ENCODE data around the gene PXK.

PXK gene

DNA sequence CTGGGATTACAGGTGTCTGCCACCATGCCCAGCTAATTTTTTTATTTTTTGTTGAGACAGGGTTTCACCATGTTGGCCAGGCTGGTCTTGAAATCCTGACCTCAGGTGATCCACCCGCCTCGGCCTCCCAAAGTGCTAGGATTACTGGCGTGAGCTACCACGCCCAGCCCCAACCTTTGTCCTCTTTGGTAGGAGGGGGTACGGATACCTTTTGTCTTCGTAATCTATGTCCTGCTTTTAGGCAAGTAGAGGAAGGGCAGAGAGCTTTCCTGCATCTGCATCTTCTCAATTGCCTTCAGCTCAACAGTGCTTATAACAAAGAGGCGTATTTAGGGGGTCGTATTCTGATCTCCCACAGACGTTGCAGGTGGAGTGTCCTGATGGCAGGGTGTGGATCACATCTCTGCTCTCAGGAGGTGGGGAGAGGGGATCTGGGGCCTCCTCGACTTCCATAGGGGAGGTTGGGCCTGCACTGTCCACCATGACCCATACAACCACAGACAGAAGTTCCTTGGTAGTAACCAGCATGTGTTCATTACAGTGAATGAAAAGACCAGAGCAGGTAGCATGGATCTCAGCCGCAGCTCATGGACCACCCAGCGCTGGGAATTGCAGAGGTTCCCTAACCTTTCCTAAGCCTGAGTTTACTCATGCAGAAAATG lies 137.8 kb downstream of the PXK start:
- Mint-ChIP-seq H3K4me1 (peaks cover 17% of the 10 kb centered on the region), H3K9me3 (no peaks in the 10 kb centered on the region), H3K27ac (no peak overlapping the region), H3K4me3 (no peak overlapping the region), H3K27me3 (no peaks in the 10 kb centered on the region), H3K36me3 (no peaks in the 10 kb centered on the region)
- ATAC-seq (ENCODE audit: low read depth), result no peak
- no peak for DNase-seq (ENCODE audit: low spot score in 2 of 2)

DNA sequence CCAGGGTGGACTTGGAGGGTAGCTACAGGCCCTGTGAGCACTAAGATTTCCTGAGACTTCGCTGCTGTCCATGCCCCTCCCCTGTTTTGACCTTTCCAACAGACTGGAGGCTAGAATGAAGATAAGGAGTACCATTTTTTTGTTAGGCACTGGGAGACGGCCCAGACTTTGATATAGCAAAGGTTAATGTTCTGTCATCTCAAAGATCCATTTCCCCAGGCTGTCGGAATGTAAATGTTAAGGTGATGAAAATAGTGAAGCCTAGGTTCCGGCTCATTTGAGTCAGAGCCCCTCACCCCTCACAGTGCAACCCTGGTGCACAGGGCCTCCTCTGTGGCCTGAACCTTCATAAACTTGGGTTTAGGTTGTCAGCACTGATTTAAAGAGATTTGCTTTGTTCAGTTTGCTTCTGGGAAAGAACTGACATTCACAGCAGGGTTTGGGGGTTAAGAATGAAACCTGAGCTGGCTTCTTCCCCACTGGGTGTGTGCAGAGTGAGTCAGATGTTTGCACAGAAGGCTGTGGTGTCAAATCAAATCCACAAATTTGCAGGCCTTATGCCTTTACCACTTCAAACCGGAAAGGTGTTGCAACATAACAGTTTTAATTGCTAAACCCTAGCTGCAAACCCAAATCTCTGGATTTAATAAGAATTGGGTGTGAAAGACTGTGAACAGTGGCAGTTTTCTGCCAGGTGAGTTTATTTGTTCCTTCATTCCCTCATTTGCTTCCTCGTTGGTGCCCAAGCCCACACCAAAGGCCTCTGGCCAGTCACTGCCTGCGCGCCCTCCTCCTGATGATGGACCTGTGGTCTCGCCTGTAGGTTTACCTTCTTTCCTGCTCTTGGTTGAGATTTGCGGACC lies 138.6 kb downstream of the PXK start:
- Mint-ChIP-seq H3K27me3 (no peaks in the 10 kb centered on the region), H3K9me3 (no peaks in the 10 kb centered on the region), H3K4me1 (peaks cover 17% of the 10 kb centered on the region), H3K27ac (no peak overlapping the region), H3K4me3 (no peak overlapping the region), H3K36me3 (no peaks in the 10 kb centered on the region)
- ATAC-seq (ENCODE audit: low read depth), result no peak
- no peak for DNase-seq (ENCODE audit: low spot score in 2 of 2)

DNA sequence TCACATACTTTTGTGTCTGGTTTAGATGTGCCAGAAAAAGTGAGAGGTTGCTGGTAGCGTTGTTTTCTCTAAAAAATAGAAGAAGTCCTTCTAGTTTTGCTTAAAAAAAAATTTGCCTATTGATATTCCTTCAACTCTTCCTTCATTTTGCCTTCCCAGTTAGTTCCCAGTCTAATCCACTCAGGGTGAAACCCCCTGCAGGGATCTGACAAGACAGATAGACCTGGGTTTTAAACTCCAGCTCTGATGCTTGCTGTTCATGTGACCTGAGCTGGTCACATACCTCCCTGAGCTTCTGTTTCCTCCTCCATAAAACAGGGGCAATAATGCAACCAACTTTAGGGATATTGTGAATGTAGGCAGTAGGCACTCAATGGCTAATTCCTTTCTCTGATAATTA lies 140.6 kb downstream of the PXK start:
- Mint-ChIP-seq H3K4me3 (no peak overlapping the region), H3K4me1 (peaks cover 21% of the 10 kb centered on the region), H3K27me3 (no peaks in the 10 kb centered on the region), H3K36me3 (no peaks in the 10 kb centered on the region), H3K9me3 (no peaks in the 10 kb centered on the region), H3K27ac (peak overlapping the region; percentile 35)
- DNase-seq (ENCODE audit: low spot score in 2 of 2) (no peak), ATAC-seq (ENCODE audit: low read depth) (no peak)

DNA sequence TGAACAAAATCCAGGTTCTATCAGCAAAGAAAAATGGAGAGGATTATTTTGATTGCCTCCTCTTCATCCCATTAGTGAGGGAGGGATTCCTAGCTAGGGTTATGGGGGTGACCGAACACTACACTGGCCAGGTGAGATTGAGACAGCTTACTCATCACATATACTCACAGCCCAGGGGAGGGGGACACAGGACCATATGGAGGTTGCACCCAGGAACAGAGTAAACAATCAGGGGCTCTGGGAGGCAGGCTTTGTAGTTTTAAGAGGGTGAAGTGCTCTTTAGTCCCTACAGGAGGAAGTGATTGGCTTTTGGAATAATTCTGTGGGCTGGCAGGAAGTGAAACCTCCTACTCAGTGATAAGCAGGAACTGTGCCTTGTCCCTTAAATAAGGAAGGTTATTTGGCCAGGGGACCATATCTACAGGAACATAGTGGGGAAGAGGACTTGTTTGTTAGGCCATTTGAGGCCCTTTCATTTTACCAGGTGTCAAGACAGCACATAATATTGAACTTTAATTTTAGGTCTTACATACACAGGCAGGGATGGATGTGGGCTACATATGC lies 141.7 kb downstream of the PXK start:
- ATAC-seq (ENCODE audit: low read depth), result peak; percentile 68

DNA sequence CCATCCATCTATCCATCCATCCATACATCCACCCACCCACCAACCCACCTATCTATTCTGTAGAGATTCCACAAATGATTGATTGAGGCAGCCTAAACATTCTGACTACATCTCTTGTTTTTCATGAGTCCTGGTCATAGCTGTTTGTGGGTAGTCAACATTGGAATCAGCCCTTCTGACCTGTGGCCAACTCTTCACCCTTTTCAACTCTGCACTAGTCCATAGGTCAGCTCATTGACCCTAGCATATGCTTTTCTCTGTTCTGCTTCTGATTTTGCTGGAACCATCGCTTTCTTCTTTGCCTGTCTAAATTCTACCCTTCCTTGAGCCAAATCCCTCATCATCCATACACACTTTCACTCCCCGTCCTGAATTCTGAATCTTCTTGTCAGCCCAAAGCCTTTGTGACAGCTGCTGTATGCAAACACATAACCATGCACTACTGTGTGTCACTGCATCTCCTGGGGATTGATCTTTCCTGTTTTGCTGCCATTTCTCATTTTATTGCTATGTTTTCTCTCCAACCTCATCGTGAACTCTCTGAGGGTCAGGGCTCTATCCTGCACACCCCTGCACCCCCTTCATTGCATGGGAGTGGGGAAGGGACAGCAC lies 142.4 kb downstream of the PXK start:
- no peak for DNase-seq (ENCODE audit: low spot score in 2 of 2)
- H3K9me3 Mint-ChIP-seq, result peaks cover 1% of the 10 kb centered on the region
- H3K4me1 Mint-ChIP-seq, result peaks cover 21% of the 10 kb centered on the region
- peak; percentile 86 for ATAC-seq (ENCODE audit: low read depth)
- no peaks in the 10 kb centered on the region for H3K27me3 Mint-ChIP-seq
- no peaks in the 10 kb centered on the region for H3K36me3 Mint-ChIP-seq
- peak overlapping the region; percentile 78 for H3K27ac Mint-ChIP-seq
- H3K4me3 Mint-ChIP-seq, result peak overlapping the region; percentile 73

More for the DNA sequence above, 141.7 kb downstream of the PXK start:
- peak overlapping the region; percentile 59 for H3K4me3 Mint-ChIP-seq
- H3K27ac Mint-ChIP-seq, result peak overlapping the region; percentile 78
- no peaks in the 10 kb centered on the region for H3K36me3 Mint-ChIP-seq
- no peaks in the 10 kb centered on the region for H3K27me3 Mint-ChIP-seq
- DNase-seq (ENCODE audit: low spot score in 2 of 2), result no peak
- H3K4me1 Mint-ChIP-seq, result peaks cover 21% of the 10 kb centered on the region
- H3K9me3 Mint-ChIP-seq, result peaks cover 1% of the 10 kb centered on the region
